GM19240 (cell line): Measurements from ENCODE around the gene ADIG.

ENCODE experiments used
- DNase-seq: peaks from one replicate; pipeline ENCODE4 v3.0.0; 2011; ENCODE audit warnings: low spot score; ENCODE audit not compliant: insufficient read length

Gene ADIG

GRCh38 chr20:38601216-38602184, 20.5 kb downstream of the ADIG start, which contains the start of gene ARHGAP40:
Gene ARHGAP40, plus strand, starts transcription at chr20:38601809.
- DNase-seq: peak; percentile 31

GRCh38 chr20:38602185-38602581, 21.2 kb downstream of the ADIG start:
- no peak for DNase-seq

- no peak for DNase-seq
Observed at GRCh38 chr20:38603286-38603685, 22.3 kb downstream of the ADIG start.

GRCh38 chr20:38604873-38605303, 23.9 kb downstream of the ADIG start:
- DNase-seq: no peak

GRCh38 chr20:38607351-38607750, 26.4 kb downstream of the ADIG start:
- no peak for DNase-seq

- no peak for DNase-seq
Observed at GRCh38 chr20:38608188-38608587, 27.2 kb downstream of the ADIG start.

GRCh38 chr20:38609815-38610214, 28.8 kb downstream of the ADIG start:
- no peak for DNase-seq

- DNase-seq: no peak
Observed at GRCh38 chr20:38610521-38610920, 29.5 kb downstream of the ADIG start.

GRCh38 chr20:38612751-38613515, 31.9 kb downstream of the ADIG start:
- no peak for DNase-seq

- no peak for DNase-seq
Observed at GRCh38 chr20:38615283-38615682, 34.3 kb downstream of the ADIG start.

- DNase-seq: no peak
Observed at GRCh38 chr20:38616457-38616856, 35.5 kb downstream of the ADIG start.

GRCh38 chr20:38617011-38617829, 36.2 kb downstream of the ADIG start:
- no peak for DNase-seq

GRCh38 chr20:38617830-38618196, 36.8 kb downstream of the ADIG start:
- DNase-seq: no peak

- no peak for DNase-seq
Observed at GRCh38 chr20:38620441-38620840, 39.4 kb downstream of the ADIG start.

GRCh38 chr20:38623061-38623460, 42.1 kb downstream of the ADIG start:
- DNase-seq: no peak

GRCh38 chr20:38624084-38624483, 43.1 kb downstream of the ADIG start:
- DNase-seq: no peak

- DNase-seq: no peak
Observed at GRCh38 chr20:38625896-38626295, 44.9 kb downstream of the ADIG start.

GRCh38 chr20:38626921-38627659, 46.1 kb downstream of the ADIG start:
- DNase-seq: no peak

- no peak for DNase-seq
Observed at GRCh38 chr20:38628580-38629470, 47.8 kb downstream of the ADIG start.

- no peak for DNase-seq
Observed at GRCh38 chr20:38629979-38630378, 49.0 kb downstream of the ADIG start.
